Measurements from ENCODE around the gene TPRX2.

DNA sequence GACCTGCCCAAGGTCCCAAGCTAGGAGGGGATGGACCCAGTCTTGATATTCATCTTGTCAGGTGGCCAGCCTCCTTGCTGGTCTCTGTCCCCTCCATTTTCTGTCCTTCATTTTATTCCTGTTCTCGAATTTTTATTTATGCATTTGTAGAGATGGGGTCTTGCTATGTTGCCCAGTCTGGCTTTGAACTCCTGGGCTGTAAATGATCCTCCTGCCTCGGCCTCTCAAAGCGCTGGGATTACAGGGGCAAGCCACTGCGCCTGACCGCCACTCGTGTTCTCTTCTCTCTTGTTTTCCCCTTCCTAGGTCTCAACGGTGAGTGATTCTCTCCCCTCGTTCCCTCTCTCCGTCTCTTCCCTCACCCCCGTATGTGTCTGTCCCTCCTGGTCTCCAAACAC, 10.6 kb upstream of the TPRX2 start:
- TF ChIP-seq CTCF (IDR thresholded peaks at IDR 0.05) (no peak), POLR2A (IDR thresholded peaks at IDR 0.05) (no peak)
